ENCODE measurements around the gene AIF1. TPM values are rescaled to one million over a fixed set of nuclear protein-coding genes. Genes with fewer than 3 reads are reported as not detected.

Gene AIF1
- total RNA-seq, 1 donor from 2014 or later, result 3.8 TPM

- no peak for DNase-seq (ENCODE audit: extremely low spot score, unreplicated experiment)
- Mint-ChIP-seq H3K27me3 (no peaks in the 10 kb centered on the region), H3K9me3 (no peaks in the 10 kb centered on the region), H3K27ac (peak within 1 kb of the TSS; percentile 83), H3K36me3 (peaks cover 26% of the 10 kb centered on the region), H3K4me1 (ENCODE audit: unreplicated experiment) (peaks cover 42% of the 10 kb centered on the region), H3K4me3 (peak within 1 kb of the TSS; percentile 65)
- TF ChIP-seq CTCF (conservative IDR thresholded peaks at IDR 0.05), result no peak
These were observed 40.6 kb downstream of the AIF1 start, which contains the start of gene APOM for GRCh38 chr6:31655349-31656237. Gene APOM, plus strand, starts transcription at chr6:31655894. Its CDS starts 73 bp downstream, at chr6:31655967.

DNA sequence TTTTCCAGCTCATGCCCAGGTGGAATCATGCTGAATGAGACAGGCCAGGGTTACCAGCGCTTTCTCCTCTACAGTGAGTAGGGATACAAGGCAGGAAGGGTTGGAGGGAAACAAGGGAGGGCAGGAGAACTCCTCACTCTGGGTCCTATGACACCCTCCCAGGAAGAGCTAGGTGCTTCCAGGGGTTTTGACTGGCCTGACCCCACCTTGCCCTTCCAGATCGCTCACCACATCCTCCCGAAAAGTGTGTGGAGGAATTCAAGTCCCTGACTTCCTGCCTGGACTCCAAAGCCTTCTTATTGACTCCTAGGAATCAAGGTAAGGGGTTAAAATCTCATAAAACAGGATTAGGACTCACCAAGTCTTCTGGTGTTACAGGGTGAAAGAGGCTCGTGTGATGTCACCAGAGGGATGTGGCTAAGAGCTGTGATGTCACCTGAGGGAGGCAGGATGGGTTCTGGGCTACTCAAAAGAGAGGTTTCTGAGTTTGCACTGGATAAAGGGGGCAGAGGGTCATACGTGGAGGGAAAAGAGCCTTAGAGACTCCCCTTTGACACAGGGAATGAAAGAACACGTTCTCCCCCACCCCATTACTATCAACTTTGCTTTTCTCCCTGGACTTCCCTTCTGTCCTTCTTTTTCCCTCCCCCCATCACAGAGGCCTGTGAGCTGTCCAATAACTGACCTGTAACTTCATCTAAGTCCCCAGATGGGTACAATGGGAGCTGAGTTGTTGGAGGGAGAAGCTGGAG is 42.5 kb downstream of the AIF1 start:
- no peaks in the 10 kb centered on the region for H3K27me3 Mint-ChIP-seq
- H3K27ac Mint-ChIP-seq, result peak overlapping the region; percentile 82
- peak overlapping the region; percentile 93 for H3K4me3 Mint-ChIP-seq
- DNase-seq (ENCODE audit: extremely low spot score, unreplicated experiment), result no peak
- no peaks in the 10 kb centered on the region for H3K9me3 Mint-ChIP-seq
- peaks cover 43% of the 10 kb centered on the region for H3K4me1 Mint-ChIP-seq (ENCODE audit: unreplicated experiment)
- no peak for TF ChIP-seq CTCF (conservative IDR thresholded peaks at IDR 0.05)
- peaks cover 16% of the 10 kb centered on the region for H3K36me3 Mint-ChIP-seq

DNA sequence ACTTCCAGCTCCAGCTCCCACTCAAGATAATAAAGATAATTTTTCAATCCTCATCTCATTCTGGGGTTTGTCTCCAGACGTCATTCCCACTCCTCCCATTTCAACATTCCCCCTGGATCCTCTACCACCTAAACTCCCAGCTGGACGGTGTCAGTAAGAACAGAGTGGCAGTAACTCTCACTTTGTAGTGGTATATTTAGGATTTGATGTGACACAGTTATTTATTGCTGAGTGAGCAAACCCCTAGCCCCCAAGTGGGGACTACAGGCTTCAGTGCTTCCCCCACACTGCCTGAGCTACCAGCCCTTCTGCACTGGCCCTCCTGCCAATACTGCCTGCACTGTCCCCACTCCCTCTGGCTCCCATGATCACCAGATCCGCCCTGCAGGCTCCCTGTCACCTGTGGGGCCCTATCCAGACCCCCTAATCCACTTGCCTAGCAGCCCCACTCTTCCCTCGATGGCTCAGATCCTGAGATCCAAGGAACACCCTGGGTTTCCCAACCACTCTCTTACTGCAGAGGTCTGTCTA is 43.2 kb downstream of the AIF1 start:
- H3K27me3 Mint-ChIP-seq, result no peaks in the 10 kb centered on the region
- H3K36me3 Mint-ChIP-seq, result peaks cover 17% of the 10 kb centered on the region
- H3K9me3 Mint-ChIP-seq, result no peaks in the 10 kb centered on the region
- TF ChIP-seq CTCF (conservative IDR thresholded peaks at IDR 0.05), result no peak
- peaks cover 40% of the 10 kb centered on the region for H3K4me1 Mint-ChIP-seq (ENCODE audit: unreplicated experiment)
- H3K4me3 Mint-ChIP-seq, result peak overlapping the region; percentile 93
- peak overlapping the region; percentile 82 for H3K27ac Mint-ChIP-seq
- DNase-seq (ENCODE audit: extremely low spot score, unreplicated experiment), result no peak

- H3K36me3 Mint-ChIP-seq, result peaks cover 23% of the 10 kb centered on the region
- H3K27ac Mint-ChIP-seq, result peak overlapping the region; percentile 90
- peaks cover 49% of the 10 kb centered on the region for H3K4me1 Mint-ChIP-seq (ENCODE audit: unreplicated experiment)
- H3K27me3 Mint-ChIP-seq, result no peaks in the 10 kb centered on the region
- no peaks in the 10 kb centered on the region for H3K9me3 Mint-ChIP-seq
- DNase-seq (ENCODE audit: extremely low spot score, unreplicated experiment), result no peak
- H3K4me3 Mint-ChIP-seq, result peak overlapping the region; percentile 93
- TF ChIP-seq CTCF (conservative IDR thresholded peaks at IDR 0.05), result no peak
These were observed 44.1 kb downstream of the AIF1 start for GRCh38 chr6:31658983-31659648.

GRCh38 chr6:31659649-31660380 is 44.8 kb downstream of the AIF1 start:
- peak overlapping the region; percentile 93 for H3K4me3 Mint-ChIP-seq
- no peak for DNase-seq (ENCODE audit: extremely low spot score, unreplicated experiment)
- no peak for TF ChIP-seq CTCF (conservative IDR thresholded peaks at IDR 0.05)
- H3K27me3 Mint-ChIP-seq, result no peaks in the 10 kb centered on the region
- H3K9me3 Mint-ChIP-seq, result no peaks in the 10 kb centered on the region
- H3K27ac Mint-ChIP-seq, result peak overlapping the region; percentile 90
- peaks cover 55% of the 10 kb centered on the region for H3K4me1 Mint-ChIP-seq (ENCODE audit: unreplicated experiment)
- H3K36me3 Mint-ChIP-seq, result peaks cover 28% of the 10 kb centered on the region

Data from type B pancreatic cell (in vitro differentiated cells).